IMR-90 (cell line): Measurements from ENCODE around the gene OR8J3.

Experiments
- CTCF ChIP-seq: conservative IDR thresholded peaks from 2 replicates; pipeline ENCODE4 v1.5.1; 2012; ENCODE audit warnings: mild to moderate bottlenecking, low read depth, low read length, improper control_type of control experiment
- ELK1 ChIP-seq: fragments of 150-350 bp; IDR thresholded peaks from 2 replicates; pipeline ENCODE4 v1.6.1; 2016; ENCODE audit warnings: low read depth, mild to moderate bottlenecking, low read length, moderate library complexity, borderline replicate concordance
- FOS ChIP-seq: fragments of 150-350 bp; IDR thresholded peaks from 2 replicates; pipeline ENCODE4 v1.6.1; 2016; ENCODE audit warnings: low read depth, low read length
- MAZ ChIP-seq: IDR thresholded peaks from 2 replicates; pipeline ENCODE4 v1.6.1; 2012; ENCODE audit warnings: low read depth, mild to moderate bottlenecking, low read length, improper control_type of control experiment, moderate library complexity, borderline replicate concordance
- MXI1 ChIP-seq: IDR thresholded peaks from 2 replicates; pipeline ENCODE4 v1.6.1; 2012; ENCODE audit warnings: low read depth, mild to moderate bottlenecking, low read length, moderate library complexity, borderline replicate concordance
- POLR2A ChIP-seq: IDR thresholded peaks from 2 replicates; pipeline ENCODE4 v1.6.1; 2012; ENCODE audit warnings: mild to moderate bottlenecking, low read depth, low read length
- RAD21 ChIP-seq: IDR thresholded peaks from 2 replicates; pipeline ENCODE4 v1.6.1; 2012; ENCODE audit warnings: low read length, improper control_type of control experiment

- TF ChIP-seq CTCF: no peak
- TF ChIP-seq RAD21: no peak
- TF ChIP-seq FOS: no peak
- no peak for TF ChIP-seq POLR2A
- TF ChIP-seq ELK1: no peak
- TF ChIP-seq MXI1: no peak
- no peak for TF ChIP-seq MAZ
Measured at GRCh38 chr11:56151376-56151775, 11.4 kb upstream of the OR8J3 start.
